GM10266 (cell line): ENCODE data around the gene LRRC49.

ENCODE experiments used
- DNase-seq: peaks from one replicate; pipeline ENCODE4 v3.0.0; 2012; ENCODE audit errors: extremely low spot score
- CTCF ChIP-seq: IDR thresholded peaks from 2 replicates; pipeline ENCODE4 v1.5.1; 2012; ENCODE audit warnings: mild to moderate bottlenecking, low read depth; ENCODE audit not compliant: control insufficient read depth, insufficient read depth; ENCODE audit errors: missing control alignments

Gene LRRC49

GRCh38 chr15:71055461-71055860, 162.8 kb downstream of the LRRC49 start:
- no peak for DNase-seq
- no peak for TF ChIP-seq CTCF

GRCh38 chr15:71056111-71056510, 163.5 kb downstream of the LRRC49 start:
- no peak for TF ChIP-seq CTCF
- DNase-seq = no peak

GRCh38 chr15:71057143-71057542, 164.5 kb downstream of the LRRC49 start:
- no peak for DNase-seq
- TF ChIP-seq CTCF = no peak

GRCh38 chr15:71057581-71057980, 165.0 kb downstream of the LRRC49 start:
- TF ChIP-seq CTCF = no peak
- DNase-seq = no peak

GRCh38 chr15:71060983-71061382, 168.4 kb downstream of the LRRC49 start:
- no peak for TF ChIP-seq CTCF
- no peak for DNase-seq

- TF ChIP-seq CTCF = no peak
- no peak for DNase-seq
These were observed 174.4 kb downstream of the LRRC49 start for GRCh38 chr15:71066983-71067382.

GRCh38 chr15:71069693-71070092, 177.1 kb downstream of the LRRC49 start:
- DNase-seq = no peak
- no peak for TF ChIP-seq CTCF
